ENCODE measurements around the gene TECPR1.

The TECPR1 gene

DNA sequence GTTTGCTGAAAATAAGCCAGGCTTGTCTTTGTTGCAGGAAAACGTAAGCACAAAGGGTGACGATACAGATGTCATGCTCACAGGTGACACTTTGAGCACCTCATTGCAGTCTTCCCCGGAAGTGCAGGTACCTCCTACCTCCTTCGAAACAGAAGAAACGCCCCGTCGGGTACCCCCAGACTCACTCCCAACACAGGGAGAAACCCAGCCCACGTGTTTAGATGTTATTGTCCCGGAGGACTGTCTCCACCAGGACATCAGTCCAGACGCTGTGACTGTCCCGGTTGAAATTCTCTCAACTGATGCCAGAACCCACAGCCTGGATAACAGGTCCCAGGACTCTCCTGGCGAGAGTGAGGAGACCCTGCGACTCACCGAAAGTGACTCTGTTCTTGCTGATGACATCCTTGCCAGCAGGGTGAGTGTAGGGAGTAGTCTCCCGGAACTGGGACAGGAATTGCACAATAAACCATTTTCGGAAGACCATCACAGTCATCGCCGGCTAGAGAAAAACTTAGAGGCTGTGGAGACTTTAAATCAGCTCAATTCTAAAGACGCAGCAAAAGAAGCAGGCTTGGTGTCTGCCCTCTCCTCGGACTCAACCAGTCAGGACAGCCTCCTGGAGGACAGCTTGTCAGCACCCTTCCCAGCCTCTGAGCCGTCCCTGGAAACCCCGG is 59.1 kb downstream of the TECPR1 start:
- no peak overlapping the region for H3K9ac ChIP-seq (ENCODE audit: insufficient read length, low read depth)
- no peaks in the 10 kb centered on the region for H3K9me3 ChIP-seq (ENCODE audit: insufficient read depth, low read length)
- no peak for DNase-seq (ENCODE audit: low read depth, low spot score)
- H3K36me3 ChIP-seq (ENCODE audit: insufficient read depth, insufficient read length, low read length) = peaks cover 52% of the 10 kb centered on the region
- no peak overlapping the region for H3K4me3 ChIP-seq (ENCODE audit: insufficient read length, low read depth)
- H3K4me1 ChIP-seq (ENCODE audit: insufficient read depth, insufficient read length) = no peaks in the 10 kb centered on the region
- TF ChIP-seq YY1 (IDR thresholded peaks at IDR 0.05; ENCODE audit: insufficient read depth, insufficient read length) = no peak
- TF ChIP-seq ZNF274 (IDR thresholded peaks at IDR 0.05; ENCODE audit: low read depth, low read length) = no peak
- no peak for TF ChIP-seq SUZ12 (IDR thresholded peaks at IDR 0.05; ENCODE audit: extremely low read depth, insufficient read depth, insufficient read length)
- no peaks in the 10 kb centered on the region for H3K27me3 ChIP-seq (ENCODE audit: insufficient read depth, insufficient read length)

DNA sequence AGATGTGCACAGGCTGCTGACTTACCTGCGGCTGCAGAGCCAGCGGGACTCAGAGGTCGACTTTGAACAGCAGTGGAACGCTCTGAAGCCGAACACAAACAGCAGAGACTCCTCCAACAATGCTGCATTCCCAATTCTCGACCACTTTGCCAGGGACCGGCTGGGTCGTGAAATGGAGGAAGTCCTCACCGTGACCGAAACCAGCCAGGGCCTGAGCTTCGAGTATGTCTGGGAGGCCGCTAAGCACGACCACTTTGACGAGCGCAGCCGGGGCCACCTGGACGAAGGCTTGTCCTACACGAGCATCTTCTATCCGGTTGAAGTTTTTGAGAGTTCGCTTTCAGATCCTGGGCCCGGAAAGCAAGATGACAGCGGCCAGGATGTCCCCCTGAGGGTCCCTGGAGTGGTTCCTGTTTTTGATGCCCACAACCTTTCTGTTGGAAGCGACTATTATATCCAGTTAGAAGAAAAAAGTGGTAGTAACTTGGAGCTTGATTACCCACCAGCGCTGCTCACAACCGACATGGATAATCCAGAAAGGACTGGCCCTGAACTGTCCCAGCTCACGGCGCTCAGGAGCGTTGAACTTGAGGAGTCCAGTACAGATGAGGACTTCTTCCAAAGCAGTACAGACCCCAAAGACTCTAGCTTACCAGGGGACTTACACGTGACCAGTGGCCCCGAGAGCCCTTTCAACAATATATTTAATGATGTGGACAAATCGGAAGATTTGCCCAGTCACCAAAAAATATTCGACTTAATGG is 60.2 kb downstream of the TECPR1 start:
- H3K9me3 ChIP-seq (ENCODE audit: insufficient read depth, low read length) = no peaks in the 10 kb centered on the region
- no peak overlapping the region for H3K4me3 ChIP-seq (ENCODE audit: insufficient read length, low read depth)
- no peak overlapping the region for H3K9ac ChIP-seq (ENCODE audit: insufficient read length, low read depth)
- peaks cover 49% of the 10 kb centered on the region for H3K36me3 ChIP-seq (ENCODE audit: insufficient read depth, insufficient read length, low read length)
- H3K4me1 ChIP-seq (ENCODE audit: insufficient read depth, insufficient read length) = no peaks in the 10 kb centered on the region
- no peaks in the 10 kb centered on the region for H3K27me3 ChIP-seq (ENCODE audit: insufficient read depth, insufficient read length)
- no peak for TF ChIP-seq SUZ12 (IDR thresholded peaks at IDR 0.05; ENCODE audit: extremely low read depth, insufficient read depth, insufficient read length)
- no peak for TF ChIP-seq YY1 (IDR thresholded peaks at IDR 0.05; ENCODE audit: insufficient read depth, insufficient read length)
- DNase-seq (ENCODE audit: low read depth, low spot score) = no peak

DNA sequence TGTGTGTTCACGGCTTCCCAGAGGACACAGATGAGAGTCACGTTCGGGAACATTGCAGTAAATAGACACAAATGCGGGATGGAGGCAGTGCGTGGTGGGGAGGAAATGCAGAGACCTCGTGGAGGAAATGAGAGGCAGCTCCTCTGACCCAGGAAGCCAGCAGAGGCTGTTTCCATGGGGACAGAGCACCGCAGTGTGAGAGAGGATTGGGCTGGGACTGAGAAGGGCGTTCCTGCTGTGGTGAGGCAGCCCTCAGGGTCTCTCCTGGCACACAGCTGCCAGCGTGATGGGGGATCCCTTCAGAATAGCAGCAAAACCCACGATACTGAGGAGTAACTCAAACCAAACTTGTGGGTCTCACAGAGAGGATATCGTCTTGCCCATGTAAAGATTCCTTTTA is 62.5 kb downstream of the TECPR1 start:
- no peaks in the 10 kb centered on the region for H3K27me3 ChIP-seq (ENCODE audit: insufficient read depth, insufficient read length)
- no peaks in the 10 kb centered on the region for H3K4me1 ChIP-seq (ENCODE audit: insufficient read depth, insufficient read length)
- H3K36me3 ChIP-seq (ENCODE audit: insufficient read depth, insufficient read length, low read length) = peaks cover 39% of the 10 kb centered on the region
- TF ChIP-seq ZNF274 (IDR thresholded peaks at IDR 0.05; ENCODE audit: low read depth, low read length) = no peak
- TF ChIP-seq YY1 (IDR thresholded peaks at IDR 0.05; ENCODE audit: insufficient read depth, insufficient read length) = no peak
- TF ChIP-seq SUZ12 (IDR thresholded peaks at IDR 0.05; ENCODE audit: extremely low read depth, insufficient read depth, insufficient read length) = no peak
- DNase-seq (ENCODE audit: low read depth, low spot score) = no peak
- H3K4me3 ChIP-seq (ENCODE audit: insufficient read length, low read depth) = no peak overlapping the region
- no peak overlapping the region for H3K9ac ChIP-seq (ENCODE audit: insufficient read length, low read depth)
- no peaks in the 10 kb centered on the region for H3K9me3 ChIP-seq (ENCODE audit: insufficient read depth, low read length)

DNA sequence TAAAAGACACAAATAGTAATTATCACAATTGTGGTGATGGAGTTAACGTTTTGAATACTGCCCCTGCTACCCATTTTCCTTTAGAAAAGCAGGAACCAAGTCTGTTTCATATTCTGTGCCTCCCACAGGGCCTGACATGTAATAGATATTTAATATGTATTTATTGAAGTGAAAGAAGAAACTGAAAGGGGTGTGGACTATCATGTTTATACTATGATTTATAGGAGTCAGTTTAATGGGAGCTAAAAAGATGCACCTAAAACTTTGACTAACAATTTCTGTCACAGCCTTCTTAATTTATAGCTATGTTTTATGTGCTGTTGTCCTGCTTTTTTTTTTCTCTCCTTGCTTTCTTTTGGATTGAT is 64.9 kb downstream of the TECPR1 start:
- Histone ChIP-seq H3K4me1 (ENCODE audit: insufficient read depth, insufficient read length) (no peaks in the 10 kb centered on the region), H3K36me3 (ENCODE audit: insufficient read depth, insufficient read length, low read length) (peaks cover 16% of the 10 kb centered on the region), H3K4me3 (ENCODE audit: insufficient read length, low read depth) (no peak overlapping the region), H3K27me3 (ENCODE audit: insufficient read depth, insufficient read length) (no peaks in the 10 kb centered on the region), H3K9ac (ENCODE audit: insufficient read length, low read depth) (no peak overlapping the region), H3K9me3 (ENCODE audit: insufficient read depth, low read length) (no peaks in the 10 kb centered on the region)
- no peak for DNase-seq (ENCODE audit: low read depth, low spot score)
- no peak for TF ChIP-seq YY1 (IDR thresholded peaks at IDR 0.05; ENCODE audit: insufficient read depth, insufficient read length)
- no peak for TF ChIP-seq ZNF274 (IDR thresholded peaks at IDR 0.05; ENCODE audit: low read depth, low read length)
- TF ChIP-seq SUZ12 (IDR thresholded peaks at IDR 0.05; ENCODE audit: extremely low read depth, insufficient read depth, insufficient read length) = no peak

DNA sequence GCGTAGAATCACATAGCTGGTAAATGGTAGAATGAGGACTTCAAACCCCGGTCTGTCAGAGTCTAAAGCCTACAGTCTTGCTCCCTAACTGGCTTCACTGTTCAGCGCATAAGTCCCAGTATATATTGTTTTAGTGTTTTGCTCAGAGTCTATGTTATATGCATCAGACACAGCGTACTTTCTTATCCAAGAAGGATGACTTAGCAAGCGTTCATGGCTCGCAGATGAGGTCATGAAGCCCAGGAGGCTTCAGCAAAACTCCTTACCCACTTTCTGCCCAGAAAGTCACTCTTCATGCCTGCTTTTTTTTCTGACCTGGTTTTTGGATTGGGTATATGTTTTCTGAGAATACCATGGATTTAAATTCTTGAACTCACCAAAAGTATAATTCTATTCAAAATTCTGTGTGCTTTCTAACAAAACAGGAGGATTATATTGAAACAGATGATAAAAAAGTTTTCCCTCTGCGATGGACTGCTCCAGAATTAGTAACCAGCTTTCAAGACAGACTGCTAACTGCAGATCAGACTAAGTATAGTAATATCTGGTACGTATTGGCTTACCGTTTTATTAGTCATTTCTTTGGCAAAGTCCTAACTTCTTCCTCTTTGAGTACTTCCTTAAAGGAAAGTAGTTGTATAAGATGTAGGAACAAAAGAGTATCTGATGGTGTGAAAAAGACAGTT is 65.4 kb downstream of the TECPR1 start:
- Histone ChIP-seq H3K4me3 (ENCODE audit: insufficient read length, low read depth) (no peak overlapping the region), H3K36me3 (ENCODE audit: insufficient read depth, insufficient read length, low read length) (peaks cover 11% of the 10 kb centered on the region), H3K9me3 (ENCODE audit: insufficient read depth, low read length) (no peaks in the 10 kb centered on the region), H3K9ac (ENCODE audit: insufficient read length, low read depth) (no peak overlapping the region), H3K27me3 (ENCODE audit: insufficient read depth, insufficient read length) (no peaks in the 10 kb centered on the region), H3K4me1 (ENCODE audit: insufficient read depth, insufficient read length) (no peaks in the 10 kb centered on the region)
- TF ChIP-seq SUZ12 (IDR thresholded peaks at IDR 0.05; ENCODE audit: extremely low read depth, insufficient read depth, insufficient read length) = no peak
- TF ChIP-seq ZNF274 (IDR thresholded peaks at IDR 0.05; ENCODE audit: low read depth, low read length) = no peak
- no peak for TF ChIP-seq YY1 (IDR thresholded peaks at IDR 0.05; ENCODE audit: insufficient read depth, insufficient read length)
- no peak for DNase-seq (ENCODE audit: low read depth, low spot score)

DNA sequence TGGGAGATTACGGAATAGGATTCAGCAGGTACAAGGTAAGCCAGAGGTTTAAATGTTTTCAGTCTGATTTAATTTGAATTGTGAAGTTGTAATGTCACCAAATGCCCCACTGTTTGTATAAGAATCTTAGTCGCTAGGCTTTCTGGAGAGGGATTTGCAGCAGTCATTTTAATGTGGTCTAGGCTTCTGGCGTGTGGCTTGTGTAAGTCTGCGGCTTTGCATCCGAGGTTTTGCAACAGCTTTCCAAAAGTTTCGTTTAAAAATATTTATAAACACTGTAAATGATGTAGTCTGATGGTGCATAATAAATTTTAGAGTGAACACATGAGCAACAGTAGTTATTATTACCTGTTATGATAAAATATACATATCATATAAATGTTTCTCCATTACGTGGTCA is 66.9 kb downstream of the TECPR1 start:
- Histone ChIP-seq H3K9me3 (ENCODE audit: insufficient read depth, low read length) (no peaks in the 10 kb centered on the region), H3K27me3 (ENCODE audit: insufficient read depth, insufficient read length) (no peaks in the 10 kb centered on the region), H3K9ac (ENCODE audit: insufficient read length, low read depth) (no peak overlapping the region), H3K4me1 (ENCODE audit: insufficient read depth, insufficient read length) (no peaks in the 10 kb centered on the region), H3K36me3 (ENCODE audit: insufficient read depth, insufficient read length, low read length) (peaks cover 5% of the 10 kb centered on the region), H3K4me3 (ENCODE audit: insufficient read length, low read depth) (no peak overlapping the region)
- TF ChIP-seq YY1 (IDR thresholded peaks at IDR 0.05; ENCODE audit: insufficient read depth, insufficient read length) = no peak
- TF ChIP-seq SUZ12 (IDR thresholded peaks at IDR 0.05; ENCODE audit: extremely low read depth, insufficient read depth, insufficient read length) = no peak
- no peak for DNase-seq (ENCODE audit: low read depth, low spot score)

DNA sequence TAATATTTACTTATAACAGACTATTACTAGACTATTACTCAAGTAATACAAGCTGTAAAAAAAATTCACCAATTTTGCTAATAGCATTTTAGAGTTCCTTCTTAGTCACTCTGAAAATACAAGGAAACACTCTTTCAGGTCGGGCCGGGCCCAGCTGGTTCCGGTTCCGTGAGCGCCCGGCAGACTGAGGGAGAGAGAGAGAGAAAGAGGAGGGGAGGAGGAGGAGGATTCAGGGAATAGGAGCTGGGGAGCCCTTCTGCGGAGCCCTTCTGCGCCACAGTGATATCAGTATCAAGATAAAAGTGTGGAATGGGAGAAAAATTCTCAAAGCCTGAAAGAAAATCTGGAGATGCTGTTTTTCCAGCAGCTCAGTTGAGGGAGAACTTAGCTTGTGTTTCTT is 71.3 kb downstream of the TECPR1 start:
- TF ChIP-seq ZNF274 (IDR thresholded peaks at IDR 0.05; ENCODE audit: low read depth, low read length) (no peak), YY1 (IDR thresholded peaks at IDR 0.05; ENCODE audit: insufficient read depth, insufficient read length) (no peak)
- Histone ChIP-seq H3K9me3 (ENCODE audit: insufficient read depth, low read length) (no peaks in the 10 kb centered on the region), H3K27me3 (ENCODE audit: insufficient read depth, insufficient read length) (no peaks in the 10 kb centered on the region), H3K9ac (ENCODE audit: insufficient read length, low read depth) (no peak overlapping the region), H3K36me3 (ENCODE audit: insufficient read depth, insufficient read length, low read length) (peaks cover 9% of the 10 kb centered on the region), H3K4me3 (ENCODE audit: insufficient read length, low read depth) (no peak overlapping the region), H3K4me1 (ENCODE audit: insufficient read depth, insufficient read length) (no peaks in the 10 kb centered on the region)
- DNase-seq (ENCODE audit: low read depth, low spot score) = no peak

All from NT2/D1 (cell line).